Measurements from ENCODE around the gene CCDC93. TPM values are rescaled to one million over a fixed set of nuclear protein-coding genes. Genes with fewer than 3 reads are reported as not detected.

CCDC93 gene, protein sequence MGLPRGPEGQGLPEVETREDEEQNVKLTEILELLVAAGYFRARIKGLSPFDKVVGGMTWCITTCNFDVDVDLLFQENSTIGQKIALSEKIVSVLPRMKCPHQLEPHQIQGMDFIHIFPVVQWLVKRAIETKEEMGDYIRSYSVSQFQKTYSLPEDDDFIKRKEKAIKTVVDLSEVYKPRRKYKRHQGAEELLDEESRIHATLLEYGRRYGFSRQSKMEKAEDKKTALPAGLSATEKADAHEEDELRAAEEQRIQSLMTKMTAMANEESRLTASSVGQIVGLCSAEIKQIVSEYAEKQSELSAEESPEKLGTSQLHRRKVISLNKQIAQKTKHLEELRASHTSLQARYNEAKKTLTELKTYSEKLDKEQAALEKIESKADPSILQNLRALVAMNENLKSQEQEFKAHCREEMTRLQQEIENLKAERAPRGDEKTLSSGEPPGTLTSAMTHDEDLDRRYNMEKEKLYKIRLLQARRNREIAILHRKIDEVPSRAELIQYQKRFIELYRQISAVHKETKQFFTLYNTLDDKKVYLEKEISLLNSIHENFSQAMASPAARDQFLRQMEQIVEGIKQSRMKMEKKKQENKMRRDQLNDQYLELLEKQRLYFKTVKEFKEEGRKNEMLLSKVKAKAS
- total RNA-seq: 36.4 TPM

DNA sequence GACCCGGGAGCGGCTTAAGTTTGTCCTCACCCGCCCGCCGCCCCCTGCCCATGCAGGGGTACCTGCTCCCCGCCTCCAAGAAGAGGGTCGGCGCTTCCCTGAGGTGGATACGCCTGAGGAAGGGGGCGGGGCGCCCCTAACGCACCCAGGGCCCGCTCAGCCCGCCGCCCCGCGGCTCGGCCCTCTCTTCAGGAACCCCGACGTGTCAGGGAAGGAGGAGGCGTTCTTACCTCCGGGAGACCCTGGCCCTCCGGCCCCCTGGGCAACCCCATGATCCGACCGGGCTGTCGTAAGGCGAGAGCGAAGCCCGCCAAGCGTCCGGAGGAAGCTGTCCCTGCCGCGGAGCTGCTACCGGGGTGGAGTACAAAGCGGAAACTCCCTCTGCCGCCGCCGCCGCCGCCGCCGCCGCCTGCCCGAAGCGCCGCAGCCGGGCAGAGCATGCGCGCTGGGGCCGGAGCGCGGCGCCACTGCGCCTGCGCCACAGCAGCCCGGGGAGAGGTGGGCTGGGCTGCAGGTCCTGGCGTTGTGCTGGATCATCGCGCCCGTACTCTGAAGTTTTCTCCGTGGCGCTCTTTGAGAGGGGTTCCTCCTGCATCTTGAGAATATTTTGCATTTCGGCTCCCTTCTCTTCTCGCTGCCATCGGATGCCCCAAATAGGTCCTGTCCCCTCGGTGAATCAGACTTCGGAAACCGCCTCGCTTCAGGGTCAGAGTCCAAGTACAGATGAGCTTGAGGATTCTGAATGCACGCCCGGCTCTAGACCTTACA, at the start of gene CCDC93:
Gene CCDC93, minus strand, starts transcription at position 347 of the 768 bp plus-strand sequence. Its CDS starts 75 bp downstream, at position 272.
- DNase-seq (ENCODE audit: low spot score): peak; percentile 85

DNA sequence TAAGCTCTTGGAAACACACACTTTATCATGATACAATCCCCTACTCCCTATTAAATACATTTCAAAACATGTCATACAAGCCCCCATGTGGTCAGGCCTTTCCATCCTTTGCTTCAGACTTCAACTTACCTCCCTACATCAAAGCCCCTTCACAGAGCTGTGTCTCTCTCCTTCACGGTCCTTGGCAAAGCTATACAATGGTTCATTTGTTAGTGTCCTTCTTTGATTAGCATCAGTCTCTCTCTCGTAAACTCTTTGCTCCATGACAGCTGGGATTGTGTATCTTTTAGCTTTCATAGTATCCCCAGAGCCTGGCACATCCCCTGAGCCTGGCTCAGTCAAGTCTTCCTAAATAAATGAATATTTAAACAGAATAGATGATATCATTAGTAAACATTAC, 48.8 kb upstream of the CCDC93 start:
- DNase-seq (ENCODE audit: low spot score): no peak

DNA sequence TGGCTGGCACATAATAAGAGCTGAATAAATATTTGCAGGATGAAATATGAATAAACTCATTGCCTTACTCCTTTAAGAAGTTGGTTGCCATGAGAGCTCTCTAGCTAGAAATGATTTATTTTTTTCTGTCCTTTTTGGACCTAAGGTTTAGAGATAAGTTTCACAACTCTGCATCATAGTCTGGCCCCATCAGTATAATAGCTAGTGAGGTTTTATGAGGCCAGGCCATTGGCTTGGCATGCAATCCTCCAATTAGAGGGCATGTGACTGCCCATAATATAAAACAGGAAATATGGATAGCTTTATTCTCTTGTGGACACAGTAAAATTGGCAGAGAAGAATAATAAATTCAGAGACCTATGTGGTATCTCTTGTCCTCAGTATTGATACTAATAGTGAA, 48.2 kb upstream of the CCDC93 start:
- no peak for DNase-seq (ENCODE audit: low spot score)

DNA sequence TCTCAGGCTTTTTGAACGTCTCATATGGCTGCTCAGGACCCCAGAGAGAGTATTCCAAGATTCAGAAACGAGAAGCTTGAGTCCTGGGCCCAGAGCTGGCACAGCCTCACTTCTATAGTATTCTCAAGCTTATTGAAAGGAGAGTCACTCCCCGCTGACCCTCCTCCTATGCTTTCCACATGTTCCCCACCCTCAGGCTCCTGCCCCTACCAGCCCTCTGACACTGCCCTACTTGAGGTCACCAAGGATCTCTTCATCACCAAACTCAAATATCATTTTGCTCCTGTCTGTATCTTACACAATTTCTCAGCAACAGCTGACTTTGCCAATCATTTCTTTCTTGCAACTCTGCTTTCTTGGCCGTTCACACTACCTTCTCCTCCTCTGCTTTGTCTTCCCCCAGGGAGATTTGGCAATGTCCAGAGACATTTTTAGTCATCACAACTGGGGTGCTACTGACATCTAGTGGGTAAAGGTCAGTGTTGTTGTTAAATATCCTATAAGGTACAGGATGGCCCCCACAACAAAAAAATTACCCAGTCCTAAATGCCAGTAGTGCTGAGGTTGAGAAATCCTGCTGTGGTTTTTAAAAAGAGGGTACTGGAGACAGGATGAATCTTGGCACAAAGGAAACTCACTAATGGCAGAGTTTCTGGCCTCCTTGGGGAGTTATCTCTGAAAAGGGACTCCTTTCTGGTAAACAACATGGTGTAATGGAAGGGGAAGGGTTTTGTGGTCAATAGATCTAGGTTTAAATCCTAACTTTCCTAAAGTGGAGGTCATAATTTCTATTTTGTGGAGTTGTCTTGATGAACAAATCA, 47.5 kb upstream of the CCDC93 start:
- DNase-seq (ENCODE audit: low spot score): no peak

DNA sequence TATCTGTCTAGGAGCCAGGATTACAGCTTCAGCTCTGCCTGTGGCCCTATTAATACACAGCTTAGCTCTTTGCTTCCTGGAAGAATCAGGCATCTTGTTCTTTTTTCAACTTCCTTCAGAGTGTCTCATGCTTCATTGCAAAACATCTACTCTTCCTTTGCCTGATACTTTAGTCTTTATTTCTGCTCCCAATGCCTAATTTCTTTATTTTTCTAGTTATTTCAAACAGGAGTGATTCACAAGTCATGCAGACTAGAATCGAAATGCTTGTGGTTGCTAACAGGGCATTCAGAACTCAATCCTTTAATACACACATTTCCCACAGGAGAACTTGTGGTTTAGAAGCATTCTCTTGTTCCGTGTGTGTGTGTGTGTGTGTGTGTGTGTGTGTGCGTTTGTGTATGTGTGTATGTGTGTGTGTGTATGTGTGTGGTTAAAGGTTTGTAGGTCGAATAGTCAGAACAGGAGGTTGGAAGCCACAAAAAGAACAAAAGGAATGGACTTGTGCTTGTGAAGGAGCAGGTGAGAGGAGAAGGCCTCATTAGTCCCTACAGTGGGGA, 46.1 kb upstream of the CCDC93 start:
- DNase-seq (ENCODE audit: low spot score): no peak

DNA sequence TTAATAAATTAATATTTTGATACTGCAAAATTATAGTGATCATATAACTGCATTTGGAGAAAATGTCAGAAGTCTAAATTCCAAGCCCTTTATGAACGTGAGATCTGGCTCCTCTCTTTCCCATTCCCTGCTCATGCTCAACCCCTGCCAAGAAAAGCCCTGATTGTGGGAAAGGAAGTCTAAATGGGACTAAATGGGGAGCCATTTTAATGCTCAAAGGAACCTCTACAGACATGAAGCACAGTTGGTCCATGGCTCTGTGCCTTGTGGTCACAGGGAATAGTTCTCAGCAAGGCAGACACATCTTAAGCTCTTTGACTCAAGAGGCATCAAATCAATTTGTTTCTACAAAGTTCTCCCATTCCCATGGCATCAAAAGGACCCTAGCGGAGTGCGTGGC, 45.1 kb upstream of the CCDC93 start:
- DNase-seq (ENCODE audit: low spot score): no peak

DNA sequence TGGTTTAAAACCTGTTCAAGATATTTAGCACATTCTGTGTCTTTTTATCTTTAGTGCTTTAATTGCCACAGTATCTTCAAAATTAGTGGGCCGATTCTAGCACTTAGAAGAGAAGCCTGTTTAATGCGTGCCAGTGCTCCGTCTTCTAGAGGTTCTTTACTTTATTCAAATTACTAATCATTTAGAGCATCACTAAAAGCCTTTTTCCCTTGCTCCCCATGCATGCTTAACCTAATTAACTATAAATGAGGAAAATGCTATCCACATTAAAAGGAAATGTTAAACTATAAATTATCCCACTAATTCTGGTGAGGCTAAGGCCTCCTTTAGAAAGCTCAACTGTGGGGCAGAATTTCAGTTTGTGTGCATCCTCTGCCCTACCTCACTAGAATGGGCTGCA, 42.9 kb upstream of the CCDC93 start:
- DNase-seq (ENCODE audit: low spot score): no peak

DNA sequence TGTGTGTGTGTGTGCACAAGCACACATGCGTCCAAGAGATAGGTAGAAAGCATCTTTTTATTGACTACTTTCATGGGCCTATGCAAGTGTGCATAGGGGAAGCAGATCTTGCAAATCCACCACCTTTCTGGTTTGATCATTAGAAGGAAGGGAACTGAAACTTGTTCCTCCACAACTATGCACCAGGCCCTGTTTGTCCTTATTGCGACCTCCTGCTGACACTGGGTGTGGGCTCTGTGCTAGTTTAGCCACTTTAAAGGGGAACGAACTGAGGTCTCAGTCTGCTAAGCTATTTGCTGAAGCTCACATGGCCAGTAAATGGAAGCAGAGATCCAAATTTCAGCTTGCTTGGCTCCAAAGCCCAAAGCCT, 42.3 kb upstream of the CCDC93 start:
- DNase-seq (ENCODE audit: low spot score): no peak

DNA sequence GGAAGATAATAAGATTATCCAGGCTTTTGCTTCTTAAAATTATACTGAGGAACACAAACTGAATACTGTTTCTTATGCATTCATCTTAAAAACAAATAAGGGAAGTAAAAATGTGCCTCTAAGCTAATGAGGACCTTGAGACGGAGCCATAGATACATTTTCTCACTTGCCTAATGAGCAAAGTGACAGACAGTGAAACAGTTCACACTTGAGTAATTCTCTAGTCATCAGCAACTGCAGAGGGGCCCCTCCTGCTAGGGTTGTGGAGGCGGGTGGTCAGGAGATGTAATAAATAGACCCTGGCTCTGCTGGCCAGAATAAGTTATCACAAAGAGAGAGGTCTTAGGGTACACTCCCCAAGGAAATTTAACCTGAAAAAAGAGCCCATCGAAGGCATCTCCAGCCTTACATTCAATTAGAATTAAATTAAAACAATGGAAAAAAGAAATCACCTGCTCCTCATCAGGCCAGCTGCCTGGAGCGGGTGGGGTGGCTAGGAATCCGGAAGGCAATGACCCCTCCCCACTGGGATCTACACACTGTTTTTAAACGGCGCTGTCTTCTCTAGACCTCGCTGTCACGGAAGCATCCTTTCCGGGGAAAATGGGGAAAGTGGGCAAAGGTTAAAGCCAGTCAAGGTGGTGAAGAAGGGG, 41.8 kb upstream of the CCDC93 start:
- DNase-seq (ENCODE audit: low spot score): no peak

DNA sequence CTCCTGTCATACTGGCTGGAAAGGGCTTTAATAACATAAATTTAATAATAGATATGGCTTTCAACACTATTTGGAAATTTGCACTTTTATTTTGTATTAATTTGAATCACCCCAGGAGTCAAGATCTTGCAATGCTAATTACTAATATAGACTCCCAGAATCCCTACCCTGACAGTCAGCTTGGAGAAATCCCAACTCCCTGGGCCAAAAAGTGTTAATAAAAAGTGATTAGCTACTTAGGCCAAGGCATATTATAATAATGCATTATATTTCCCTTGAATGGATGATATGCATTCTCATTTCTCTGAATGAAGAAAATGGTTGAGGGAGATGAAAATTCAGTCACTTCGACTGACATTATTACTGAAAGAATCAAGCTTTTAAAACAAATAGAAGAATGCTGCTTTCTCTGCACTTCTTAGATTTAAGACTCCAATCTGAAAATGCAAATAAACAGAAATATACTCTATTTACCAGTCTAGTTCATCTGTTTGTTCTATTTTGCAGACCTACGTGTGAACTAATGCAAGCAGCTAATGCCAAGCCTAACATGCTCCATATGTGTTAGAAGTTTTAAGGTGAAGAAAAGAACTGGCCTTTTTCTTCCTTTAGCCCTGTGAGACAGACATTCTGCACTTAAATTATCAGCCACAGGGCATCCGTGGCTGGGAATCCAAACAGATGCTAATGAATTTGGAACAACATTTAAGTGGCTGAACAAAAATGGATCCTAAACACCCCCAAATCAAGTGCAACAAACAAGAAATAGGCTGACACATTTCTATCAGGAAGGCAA, 40.5 kb upstream of the CCDC93 start:
- no peak for DNase-seq (ENCODE audit: low spot score)

DNA sequence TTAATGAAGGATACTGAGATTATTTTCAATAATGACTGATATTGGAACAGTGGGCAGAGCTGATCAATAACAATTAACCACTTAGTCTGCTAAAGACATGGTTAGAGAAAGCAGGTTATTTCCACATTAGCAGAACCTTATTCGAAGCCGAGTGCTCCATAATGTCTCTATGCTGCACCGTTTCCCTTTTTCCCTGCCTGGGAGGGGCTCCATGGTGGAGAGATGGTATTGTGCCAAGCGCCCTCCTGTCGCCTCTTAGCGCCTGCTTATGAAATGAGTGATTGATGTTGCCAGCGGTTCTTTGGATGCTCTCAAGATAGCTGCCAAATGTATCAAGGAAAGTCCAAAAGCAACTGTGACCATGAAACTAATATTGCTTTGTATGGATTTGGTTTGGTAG, 39.8 kb upstream of the CCDC93 start:
- DNase-seq (ENCODE audit: low spot score): no peak

DNA sequence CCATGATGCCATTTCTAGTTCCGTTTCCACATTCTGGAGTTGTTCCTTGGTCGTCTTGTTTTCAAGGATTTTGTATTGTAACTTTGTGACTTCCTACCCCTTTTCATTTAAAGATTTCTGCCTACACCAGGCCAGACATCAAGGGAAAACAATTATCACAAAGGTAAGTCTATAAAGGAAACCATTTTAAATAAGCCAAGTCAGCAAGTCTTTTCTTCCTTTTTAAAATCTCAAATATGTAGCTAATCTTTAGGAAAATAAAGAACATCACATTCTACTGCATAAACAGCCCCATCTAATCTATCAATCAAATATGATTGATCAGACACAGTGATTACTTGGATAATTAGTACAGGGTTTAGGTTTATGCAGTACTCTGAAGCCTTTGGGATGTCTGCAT, 38.6 kb upstream of the CCDC93 start:
- no peak for DNase-seq (ENCODE audit: low spot score)

DNA sequence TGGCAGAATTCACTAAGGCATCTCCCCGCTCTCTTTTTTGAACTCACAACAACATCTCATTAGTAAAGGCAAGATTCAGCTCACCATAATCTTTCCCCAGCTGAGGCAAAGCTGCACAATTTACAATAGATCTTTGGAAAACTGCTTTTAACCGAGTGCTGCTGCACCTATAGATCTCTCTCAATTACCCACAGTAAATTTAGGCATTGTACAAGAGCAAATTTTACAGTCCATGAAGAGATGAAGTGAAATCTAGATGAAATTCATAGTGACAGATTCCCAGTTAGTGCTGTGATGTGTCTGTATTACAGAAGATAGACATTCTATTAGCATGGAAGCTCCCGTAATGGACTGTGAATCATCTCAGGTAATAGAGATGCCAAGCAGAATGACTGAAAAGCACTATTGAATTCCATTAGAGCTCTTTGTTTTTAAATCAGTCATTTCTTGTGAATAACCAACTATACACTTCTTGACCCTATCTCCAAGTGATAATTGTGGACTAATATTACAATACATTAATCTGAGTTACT, 38.0 kb upstream of the CCDC93 start:
- no peak for DNase-seq (ENCODE audit: low spot score)

DNA sequence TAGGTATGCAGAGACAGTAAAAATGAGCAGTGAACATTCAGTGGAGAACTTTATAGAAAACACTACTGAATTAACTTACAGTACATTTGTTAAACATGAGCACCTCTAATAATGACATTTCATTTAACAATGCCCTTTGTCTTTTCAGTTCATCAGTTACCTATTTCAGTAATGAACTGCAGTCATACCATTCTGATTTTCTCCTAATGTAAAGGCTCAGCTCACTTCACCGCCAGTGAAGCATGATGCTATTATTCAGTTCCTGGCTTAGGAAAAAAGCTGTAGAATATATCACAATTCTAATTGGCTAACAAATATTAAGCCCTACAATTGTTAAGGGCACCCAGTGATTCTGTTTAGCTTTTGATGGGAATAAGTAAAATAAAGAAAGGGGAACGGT, 37.1 kb upstream of the CCDC93 start:
- no peak for DNase-seq (ENCODE audit: low spot score)

DNA sequence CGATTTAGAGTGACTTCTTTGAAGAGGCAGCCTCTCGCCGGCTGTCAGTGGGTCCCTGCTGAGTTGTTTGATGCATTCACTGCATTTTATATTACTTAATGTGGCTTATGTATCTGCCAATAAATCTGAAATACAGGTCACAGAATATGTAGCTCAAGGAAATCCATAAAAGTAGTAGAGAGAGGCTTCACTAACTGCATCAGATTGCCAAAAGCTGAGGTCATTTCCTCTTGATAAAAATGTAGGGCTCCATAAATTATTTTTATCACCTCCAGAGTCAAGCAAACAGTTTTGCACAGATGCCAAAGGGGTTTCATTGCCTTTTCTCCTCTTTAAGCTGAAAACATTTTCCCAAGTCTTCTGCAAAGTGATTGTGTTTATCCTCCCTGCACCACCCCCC, 36.5 kb upstream of the CCDC93 start:
- DNase-seq (ENCODE audit: low spot score): no peak

DNA sequence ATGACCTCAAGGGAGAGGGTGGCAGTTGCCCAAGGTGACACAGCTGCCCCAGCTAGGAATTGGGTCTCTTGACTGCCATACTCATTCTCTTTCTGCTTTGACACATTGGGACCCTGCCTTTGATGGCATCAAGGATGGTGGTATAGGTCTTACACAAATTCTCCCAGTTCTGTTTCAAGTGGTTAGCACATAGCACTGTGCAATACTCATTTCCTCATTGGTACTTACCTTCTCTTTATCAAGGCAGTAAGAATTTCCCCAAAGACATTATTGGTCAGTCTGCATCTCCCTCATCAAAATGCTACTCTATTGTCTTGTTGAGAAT, 35.9 kb upstream of the CCDC93 start:
- DNase-seq (ENCODE audit: low spot score): no peak

DNA sequence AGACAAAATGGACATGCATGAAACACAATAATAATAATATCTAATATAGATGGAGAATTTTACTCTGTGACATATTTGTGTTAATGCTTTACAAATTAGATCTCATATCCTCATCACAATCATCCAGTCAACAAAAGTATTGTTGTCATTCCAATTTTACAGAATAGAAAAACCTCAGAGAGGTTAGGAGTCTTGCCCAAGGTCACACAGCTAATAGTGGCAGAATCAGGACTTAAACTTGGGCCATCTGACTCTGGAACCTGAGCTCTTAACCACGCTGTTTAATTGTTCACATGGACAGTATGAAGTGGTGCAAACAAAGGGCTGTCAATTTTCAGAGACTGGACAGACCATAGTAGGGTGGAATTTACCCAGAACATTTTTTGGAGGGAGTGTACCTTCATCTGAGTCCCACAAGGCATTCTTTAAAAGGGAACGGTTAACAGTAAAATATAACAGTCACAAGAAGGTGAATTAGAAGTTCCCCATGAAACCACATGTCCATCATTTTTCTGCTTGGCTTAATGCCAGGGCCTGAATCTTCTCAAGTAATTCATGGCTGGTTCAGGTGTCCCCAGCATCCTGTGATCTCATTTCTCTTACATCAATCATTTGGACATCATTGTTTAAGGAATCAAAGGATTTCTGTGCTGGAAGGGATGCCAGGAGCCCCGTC, 35.4 kb upstream of the CCDC93 start:
- no peak for DNase-seq (ENCODE audit: low spot score)

DNA sequence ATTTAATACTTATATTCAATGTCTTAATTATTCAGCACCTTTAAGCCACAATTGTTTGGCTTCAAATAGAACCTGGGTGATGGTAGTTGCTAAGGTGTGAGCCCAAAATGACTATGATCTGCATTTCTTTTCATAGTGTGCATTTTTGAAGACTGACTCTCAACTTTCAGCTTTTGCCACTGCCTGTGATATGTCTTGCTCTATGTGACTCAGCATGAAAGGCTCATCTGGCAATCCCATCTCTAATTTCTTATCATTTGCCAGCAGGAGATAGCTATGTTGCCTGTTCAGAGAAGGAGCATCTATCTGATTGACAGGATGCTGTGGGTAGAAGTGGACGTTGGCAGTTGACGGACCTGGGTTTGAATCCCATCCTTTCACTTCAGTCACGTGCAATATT, 34.5 kb upstream of the CCDC93 start:
- no peak for DNase-seq (ENCODE audit: low spot score)

DNA sequence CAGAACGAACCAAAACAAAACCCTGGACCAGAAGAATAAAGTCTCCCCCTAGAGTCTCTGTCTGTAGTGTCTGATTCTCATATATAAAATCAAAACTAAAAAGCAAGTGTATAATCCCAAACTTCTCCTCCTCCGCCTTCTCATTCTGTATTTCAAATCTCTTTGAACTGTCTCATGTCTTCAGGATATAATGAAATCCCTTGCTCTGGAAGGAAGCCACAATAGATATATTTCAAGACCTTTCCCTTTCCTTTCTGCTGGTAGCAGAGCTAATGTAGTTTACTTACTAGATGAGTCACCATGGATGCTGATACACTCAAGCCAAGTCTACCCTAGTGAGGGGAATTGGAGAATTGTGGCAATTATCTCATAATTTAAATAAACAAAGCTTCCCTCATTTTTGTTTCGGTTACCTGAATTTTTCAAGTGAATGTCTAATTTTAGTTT, 33.5 kb upstream of the CCDC93 start:
- no peak for DNase-seq (ENCODE audit: low spot score)
